Naive thymus-derived CD4-positive, alpha-beta T cell (primary cell): Measurements from ENCODE around the gene TAC4. TPM values are rescaled to one million over a fixed set of nuclear protein-coding genes. Genes with fewer than 3 reads are reported as not detected.

Source experiments
- ATAC-seq: fragments of 150-1000 bp; cut with Tn5 transposase; 2 replicates; pipeline ENCODE4 v1.10.0; 2021; ENCODE audit warnings: mild to moderate bottlenecking, moderate library complexity
- CTCF ChIA-PET: fragments of 350-600 bp; sonication (Branson Sonifier 250); formaldehyde crosslinking; loops from one replicate; lab custom pipeline; 2021; ENCODE audit warnings: antibody characterized with exemption; lab: Charles Lee
- POLR2A ChIA-PET: fragments of 350-600 bp; sonication (Branson Sonifier 250); formaldehyde crosslinking; loops from one replicate; lab custom pipeline; 2021; ENCODE audit warnings: antibody characterized with exemption, inconsistent platforms; lab: Charles Lee
- DNase-seq, 9 donors: peaks; one replicate each; pipeline versions ENCODE4 v3.0.0 to v3.0.0-alpha.2; 2020 to 2022; ENCODE audit warnings: mixed read lengths in 1 of 9
- H3K27ac ChIP-seq: one replicate; pipeline ENCODE4 v1.7.0; 2013; ENCODE audit warnings: mild to moderate bottlenecking, low read depth, low read length, moderate library complexity
- H3K27me3 ChIP-seq, 2 donors: one replicate each; pipeline ENCODE4 v1.7.0; 2013; ENCODE audit warnings: low read length in 2 of 2, mild to moderate bottlenecking in 2 of 2, moderate library complexity in 2 of 2; ENCODE audit not compliant: control insufficient read depth in 2 of 2, insufficient read depth in 2 of 2
- H3K36me3 ChIP-seq, 3 experiments: 1 replicate in 2 of 3; 2 replicates in 1 of 3; pipeline ENCODE4 v1.7.0; 2013; ENCODE audit warnings: low read length in 3 of 3, mild to moderate bottlenecking in 3 of 3, moderate library complexity in 1 of 3; ENCODE audit not compliant: insufficient read depth in 3 of 3, control insufficient read depth in 2 of 3
- H3K4me1 ChIP-seq, 2 donors: one replicate each; pipeline ENCODE4 v1.7.0; 2013; ENCODE audit warnings: low read length in 2 of 2, mild to moderate bottlenecking in 2 of 2, moderate library complexity in 1 of 2; ENCODE audit not compliant: control insufficient read depth in 2 of 2, insufficient read depth in 2 of 2
- H3K4me3 ChIP-seq: 2 replicates; pipeline ENCODE4 v1.7.0; 2013; ENCODE audit warnings: mild to moderate bottlenecking, low read length
- H3K9me3 ChIP-seq, 3 experiments: 1 replicate in 2 of 3; 2 replicates in 1 of 3; pipeline ENCODE4 v1.7.0; 2013; ENCODE audit warnings: low read length in 3 of 3; ENCODE audit not compliant: control insufficient read depth in 2 of 3
- H3K27ac Mint-ChIP-seq, 9 donors: one replicate each; pipeline ENCODE4 v1.8.0; 2020 to 2022; ENCODE audit warnings: mixed read lengths in 9 of 9, mild to moderate bottlenecking in 8 of 9, moderate library complexity in 5 of 9, inconsistent platforms in 2 of 9
- H3K27me3 Mint-ChIP-seq, 5 donors: one replicate each; pipeline ENCODE4 v1.8.0; 2021 to 2022; ENCODE audit warnings: mixed read lengths in 5 of 5, mild to moderate bottlenecking in 1 of 5
- H3K36me3 Mint-ChIP-seq, 5 donors: one replicate each; pipeline ENCODE4 v1.8.0; 2020 to 2022; ENCODE audit warnings: mixed read lengths in 5 of 5, mild to moderate bottlenecking in 3 of 5, inconsistent platforms in 1 of 5
- H3K4me1 Mint-ChIP-seq, 7 donors: one replicate each; pipeline ENCODE4 v1.8.0; 2020 to 2022; ENCODE audit warnings: mixed read lengths in 7 of 7, mild to moderate bottlenecking in 3 of 7, inconsistent platforms in 1 of 7
- H3K4me3 Mint-ChIP-seq, 10 donors: one replicate each; pipeline ENCODE4 v1.8.0; 2020 to 2022; ENCODE audit warnings: mild to moderate bottlenecking in 10 of 10, mixed read lengths in 10 of 10, moderate library complexity in 6 of 10, inconsistent platforms in 2 of 10
- H3K9me3 Mint-ChIP-seq, 11 donors: one replicate each; pipeline ENCODE4 v1.8.0; 2020 to 2022; ENCODE audit warnings: mixed read lengths in 11 of 11, mild to moderate bottlenecking in 4 of 11, inconsistent platforms in 1 of 11, moderate library complexity in 1 of 11
- intact Hi-C, 2 donors: fragments of 100-400 bp; cut with micrococcal nuclease; formaldehyde crosslinking; loops; one replicate each; pipeline ENCODE4 v1.15.1; 2023
- polyA plus RNA-seq, 2 donors: library from polyadenylated mRNA; unstranded; fragments of 300-500 nt; fragmentation: Illumina TruSeq; gene quantifications; one replicate each; pipeline ENCODE4 v1.2.3, GENCODE V29; 2021
- total RNA-seq, 6 experiments: library from RNA in 5 of 6; stranded (reverse) in 5 of 6; gene quantifications; 1 replicate in 5 of 6; 2 replicates in 1 of 6; pipeline ENCODE4 v1.2.3 and lab custom pipeline; 2021 to 2026

Gene TAC4
- total and polyA plus RNA-seq, 7 experiments from 2014 or later = not detected

DNA sequence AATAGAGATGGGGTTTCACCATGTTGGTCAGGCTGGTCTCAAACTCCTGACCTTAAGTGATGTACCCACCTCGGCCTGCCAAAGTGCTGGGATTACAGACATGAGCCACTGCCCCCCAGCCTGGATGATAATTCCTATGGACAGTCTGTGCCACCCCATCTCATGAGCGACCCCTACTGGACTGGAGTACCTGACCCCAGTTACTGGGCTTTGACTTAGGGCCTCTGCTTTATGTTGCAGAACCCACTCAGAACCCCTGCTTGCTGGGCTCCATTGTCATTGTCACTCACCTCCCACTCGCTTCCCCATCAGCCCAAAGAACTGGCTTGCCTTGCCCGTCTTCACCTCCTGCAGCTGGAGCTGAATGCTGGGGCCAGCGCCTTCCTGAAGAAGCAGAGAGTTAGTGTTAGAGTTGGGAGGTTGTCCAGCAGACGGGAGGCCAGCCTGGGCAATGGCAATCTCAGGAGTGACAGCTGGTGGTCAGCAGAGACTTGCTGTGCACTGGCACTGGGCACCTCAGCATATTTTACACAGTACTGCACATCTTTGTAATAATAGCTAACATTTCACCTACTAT, 4.0 kb downstream of the TAC4 start:
- POLR2A ChIA-PET = interaction anchor here (0.9 kb wide), 1 partner anchor 56 kb away, joined by 3 read pairs; the partner anchor contains the start of gene KAT7
- H3K27ac ChIP-seq = no peak overlapping the region
- H3K4me3 ChIP-seq = no peak overlapping the region
- ATAC-seq = no peak
- H3K36me3 ChIP-seq = peaks cover 0 to 32% (median 3%) of the 10 kb centered on the region in 3 experiments
- CTCF ChIA-PET = interaction anchor here (1.7 kb wide), 1 partner anchor 135 kb away, joined by 3 read pairs; no protein-coding TSS in a partner anchor
- peaks cover 0 to 11% (median 2%) of the 10 kb centered on the region in 5 donors for H3K36me3 Mint-ChIP-seq
- H3K4me3 Mint-ChIP-seq = no peak overlapping the region
- no peak for DNase-seq
- peaks cover 0 to 3% of the 10 kb centered on the region in 2 donors for H3K4me1 ChIP-seq
- H3K27me3 Mint-ChIP-seq = no peaks in the 10 kb centered on the region
- H3K4me1 Mint-ChIP-seq = peaks cover 0 to 24% (median 18%) of the 10 kb centered on the region in 7 donors
- H3K9me3 ChIP-seq = no peaks in the 10 kb centered on the region
- peak overlapping the region in 5 of 9 donors; percentile 3 to 76 (median 68) for H3K27ac Mint-ChIP-seq
- no peaks in the 10 kb centered on the region for H3K9me3 Mint-ChIP-seq
- no peaks in the 10 kb centered on the region for H3K27me3 ChIP-seq
- intact Hi-C loops = no loop called here

GRCh38 chr17:49842846-49843245, 5.0 kb downstream of the TAC4 start:
- CTCF ChIA-PET = no interaction called here
- peak overlapping the region in 5 of 9 donors; percentile 3 to 82 (median 54) for H3K27ac Mint-ChIP-seq

GRCh38 chr17:49842371-49842770, 5.5 kb downstream of the TAC4 start:
- intact Hi-C loops = no loop called here
- Histone ChIP-seq H3K27ac (no peak overlapping the region), H3K4me3 (no peak overlapping the region), H3K36me3 (peaks cover 0 to 35% (median 3%) of the 10 kb centered on the region in 3 experiments), H3K9me3 (no peaks in the 10 kb centered on the region), H3K27me3 (no peaks in the 10 kb centered on the region), H3K4me1 (peaks cover 0 to 3% of the 10 kb centered on the region in 2 donors)
- Mint-ChIP-seq H3K4me3 (no peak overlapping the region), H3K27me3 (no peaks in the 10 kb centered on the region), H3K9me3 (no peaks in the 10 kb centered on the region), H3K4me1 (peaks cover 0 to 22% (median 17%) of the 10 kb centered on the region in 7 donors), H3K36me3 (peaks cover 0 to 16% (median 2%) of the 10 kb centered on the region in 5 donors), H3K27ac (peak overlapping the region in 3 of 9 donors; percentile 18 to 82 (median 54))
- CTCF ChIA-PET = interaction anchor here (0.6 kb wide), 1 partner anchor 24 kb away, joined by 3 read pairs; no protein-coding TSS in a partner anchor
- POLR2A ChIA-PET = no interaction called here
- DNase-seq (no peak), ATAC-seq (no peak)

More at GRCh38 chr17:49842846-49843245, 5.0 kb downstream of the TAC4 start:
- ATAC-seq (no peak), DNase-seq (no peak)
- H3K4me1 ChIP-seq = peaks cover 0 to 3% of the 10 kb centered on the region in 2 donors
- H3K36me3 ChIP-seq = peaks cover 0 to 35% (median 3%) of the 10 kb centered on the region in 3 experiments
- H3K4me3 Mint-ChIP-seq = no peak overlapping the region
- H3K4me1 Mint-ChIP-seq = peaks cover 0 to 22% (median 20%) of the 10 kb centered on the region in 7 donors
- H3K36me3 Mint-ChIP-seq = peaks cover 0 to 16% (median 2%) of the 10 kb centered on the region in 5 donors
- no peaks in the 10 kb centered on the region for H3K9me3 ChIP-seq
- H3K9me3 Mint-ChIP-seq = no peaks in the 10 kb centered on the region
- POLR2A ChIA-PET = no interaction called here
- H3K27me3 Mint-ChIP-seq = no peaks in the 10 kb centered on the region
- H3K4me3 ChIP-seq = no peak overlapping the region
- H3K27ac ChIP-seq = no peak overlapping the region
- H3K27me3 ChIP-seq = no peaks in the 10 kb centered on the region
- intact Hi-C loops = no loop called here

GRCh38 chr17:49841548-49841947, 6.3 kb downstream of the TAC4 start:
- Mint-ChIP-seq H3K4me3 (no peak overlapping the region), H3K27me3 (no peaks in the 10 kb centered on the region), H3K36me3 (peaks cover 0 to 13% (median 2%) of the 10 kb centered on the region in 5 donors), H3K9me3 (no peaks in the 10 kb centered on the region), H3K4me1 (peaks cover under 1 to 21% (median 13%) of the 10 kb centered on the region in 7 donors), H3K27ac (no peak overlapping the region)
- H3K36me3 ChIP-seq = peaks cover 0 to 34% (median 3%) of the 10 kb centered on the region in 3 experiments
- DNase-seq = no peak
- H3K27me3 ChIP-seq = no peaks in the 10 kb centered on the region
- peaks cover 0 to 3% of the 10 kb centered on the region in 2 donors for H3K4me1 ChIP-seq
- no peak for ATAC-seq
- intact Hi-C loops = no loop called here
- POLR2A ChIA-PET = no interaction called here
- H3K27ac ChIP-seq = no peak overlapping the region
- CTCF ChIA-PET = no interaction called here
- no peak overlapping the region for H3K4me3 ChIP-seq
- H3K9me3 ChIP-seq = no peaks in the 10 kb centered on the region

DNA sequence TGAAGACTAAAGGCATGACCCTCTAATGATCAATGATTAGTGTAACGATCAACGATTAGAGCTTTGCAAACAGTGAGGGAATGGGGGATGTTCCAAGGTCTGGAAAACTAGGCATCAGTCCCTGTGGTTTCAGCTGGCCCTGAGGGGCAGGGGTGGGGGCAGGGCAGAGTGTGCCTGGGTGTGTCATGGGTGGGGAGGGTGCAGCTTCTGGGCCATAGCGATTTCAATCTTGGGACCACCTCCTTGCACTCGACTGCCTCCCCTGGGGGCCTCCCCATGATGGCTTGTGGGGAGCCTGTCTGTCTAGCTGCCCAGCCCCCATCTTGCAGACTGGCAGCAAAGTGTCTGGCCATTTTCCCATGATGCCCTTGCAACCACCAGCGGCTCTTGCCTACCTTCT, 8.4 kb downstream of the TAC4 start:
- no peak for ATAC-seq
- ChIA-PET POLR2A (interaction anchor here (1.3 kb wide), 1 partner anchor 19 kb away, joined by 3 read pairs; no protein-coding TSS in a partner anchor), CTCF (interaction anchor here (0.6 kb wide), 2 partner anchors 278 to 563 kb away, joined by 4 read pairs; no protein-coding TSS in a partner anchor)
- intact Hi-C loops = no loop called here
- Histone ChIP-seq H3K4me3 (no peak overlapping the region), H3K4me1 (no peaks in the 10 kb centered on the region), H3K27ac (no peak overlapping the region), H3K27me3 (no peaks in the 10 kb centered on the region), H3K9me3 (no peaks in the 10 kb centered on the region), H3K36me3 (peaks cover 0 to 36% (median 6%) of the 10 kb centered on the region in 3 experiments)
- H3K9me3 Mint-ChIP-seq = peaks cover 0 to 2% (median 0%) of the 10 kb centered on the region in 11 donors
- H3K27ac Mint-ChIP-seq = peak overlapping the region in 1 of 9 donors; percentile 22
- no peak for DNase-seq
- no peaks in the 10 kb centered on the region for H3K27me3 Mint-ChIP-seq
- H3K36me3 Mint-ChIP-seq = peaks cover 5 to 29% (median 8%) of the 10 kb centered on the region in 5 donors
- peaks cover 0 to 13% (median 11%) of the 10 kb centered on the region in 7 donors for H3K4me1 Mint-ChIP-seq
- H3K4me3 Mint-ChIP-seq = no peak overlapping the region

GRCh38 chr17:49836111-49837030, 11.5 kb downstream of the TAC4 start:
- peaks cover 0 to 2% (median 0%) of the 10 kb centered on the region in 11 donors for H3K9me3 Mint-ChIP-seq
- POLR2A ChIA-PET = interaction anchor here (0.6 to 1.2 kb wide), 2 partner anchors 14 to 312 kb away, joined by 3 to 6 read pairs; no protein-coding TSS in a partner anchor
- H3K4me1 Mint-ChIP-seq = peaks cover 0 to 16% (median 11%) of the 10 kb centered on the region in 7 donors
- ATAC-seq (no peak), DNase-seq (no peak)
- Histone ChIP-seq H3K36me3 (peaks cover 0 to 60% (median 9%) of the 10 kb centered on the region in 3 experiments), H3K9me3 (no peaks in the 10 kb centered on the region), H3K4me1 (no peaks in the 10 kb centered on the region), H3K27ac (no peak overlapping the region), H3K27me3 (no peaks in the 10 kb centered on the region), H3K4me3 (no peak overlapping the region)
- no peak overlapping the region for H3K4me3 Mint-ChIP-seq
- peak overlapping the region in 4 of 9 donors; percentile 34 to 61 (median 48) for H3K27ac Mint-ChIP-seq
- H3K36me3 Mint-ChIP-seq = peaks cover 9 to 46% (median 21%) of the 10 kb centered on the region in 5 donors
- no peaks in the 10 kb centered on the region for H3K27me3 Mint-ChIP-seq
- intact Hi-C loops = no loop called here
- CTCF ChIA-PET = interaction anchor here (0.6 to 0.8 kb wide), 2 partner anchors 72 to 521 kb away, joined by 3 to 9 read pairs; no protein-coding TSS in a partner anchor
